Peyer's patch (tissue), 4 donors: ENCODE results near the gene RAB8B. TPM values are rescaled to one million over a fixed set of nuclear protein-coding genes. Genes with fewer than 3 reads are reported as not detected.

Source experiments
- DNase-seq, 3 donors: peaks; one replicate each; pipeline ENCODE4 v3.0.0-alpha.2; 2017 to 2019
- H3K27ac ChIP-seq, 4 donors: fragments of 200-600 bp; sonication (generic); one replicate each; pipeline ENCODE4 v1.5.1; 2016 to 2019
- H3K27me3 ChIP-seq, 2 donors: fragments of 200-600 bp; sonication (generic); one replicate each; pipeline ENCODE4 v1.5.1; 2019
- H3K36me3 ChIP-seq, 3 donors: fragments of 200-600 bp; sonication (generic); one replicate each; pipeline ENCODE4 v1.5.1; 2016 to 2019
- H3K4me1 ChIP-seq, 4 donors: fragments of 200-600 bp; sonication (generic); one replicate each; pipeline ENCODE4 v1.5.1; 2016 to 2019
- H3K4me3 ChIP-seq, 4 donors: fragments of 200-600 bp; sonication (generic); 1 replicate in 3 of 4; 2 replicates in 1 of 4; pipeline ENCODE4 v1.5.1; 2016 to 2019; ENCODE audit warnings: mild to moderate bottlenecking in 1 of 4
- H3K9me3 ChIP-seq, 4 donors: fragments of 200-600 bp; sonication (generic); one replicate each; pipeline ENCODE4 v1.5.1; 2016 to 2019; ENCODE audit warnings: mild to moderate bottlenecking in 1 of 4
- POLR2A ChIP-seq, 2 donors: fragments of 450-650 bp; IDR thresholded peaks; one replicate each; pipeline ENCODE4 v1.5.1; 2017; ENCODE audit warnings: antibody characterized with exemption in 2 of 2, mild to moderate bottlenecking in 2 of 2, moderate library complexity in 2 of 2
- total RNA-seq, 4 donors: library from RNA; depleted of rRNA; stranded (reverse); fragments of >200 nt; gene quantifications; one replicate each; pipeline ENCODE4 v1.1.0, GENCODE V29; 2016
- TF ChIP-seq, protein P1 (sequence below), 6 experiments: fragments of 450-650 bp in 4 of 6; fragments of 200-600 bp in 2 of 6; sonication (generic) in 1 of 6; IDR thresholded peaks; one replicate each; pipeline ENCODE4 v1.5.1; 2017 to 2019; ENCODE audit warnings: antibody characterized with exemption in 6 of 6, mild to moderate bottlenecking in 3 of 6, moderate library complexity in 1 of 6

Gene RAB8B
- total RNA-seq, 4 donors from 2014 or later, result 11.7 to 35.5 (median 25.3) TPM

DNA sequence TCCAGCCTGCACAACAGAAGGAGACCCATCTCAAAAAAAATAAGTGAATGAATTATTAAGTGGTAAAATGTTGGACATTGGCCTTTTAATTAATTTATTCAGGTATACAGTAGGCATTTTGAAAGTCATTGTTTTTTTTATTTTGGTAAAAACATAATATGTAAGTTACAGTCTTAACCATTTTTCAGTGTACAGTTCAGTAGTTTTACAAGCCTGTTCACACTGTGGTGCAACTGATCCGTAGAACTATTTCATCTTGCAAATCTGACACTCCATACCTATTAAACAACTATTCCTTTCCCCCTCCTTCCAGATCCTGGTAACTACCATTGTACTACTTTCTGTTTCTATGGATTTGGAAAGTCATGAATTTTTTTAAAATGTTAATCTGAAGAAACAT lies 51.9 kb downstream of the RAB8B start:
- DNase-seq, result no peak
- no peak for TF ChIP-seq POLR2A (IDR thresholded peaks at IDR 0.05)
- TF ChIP-seq, protein P1, sequence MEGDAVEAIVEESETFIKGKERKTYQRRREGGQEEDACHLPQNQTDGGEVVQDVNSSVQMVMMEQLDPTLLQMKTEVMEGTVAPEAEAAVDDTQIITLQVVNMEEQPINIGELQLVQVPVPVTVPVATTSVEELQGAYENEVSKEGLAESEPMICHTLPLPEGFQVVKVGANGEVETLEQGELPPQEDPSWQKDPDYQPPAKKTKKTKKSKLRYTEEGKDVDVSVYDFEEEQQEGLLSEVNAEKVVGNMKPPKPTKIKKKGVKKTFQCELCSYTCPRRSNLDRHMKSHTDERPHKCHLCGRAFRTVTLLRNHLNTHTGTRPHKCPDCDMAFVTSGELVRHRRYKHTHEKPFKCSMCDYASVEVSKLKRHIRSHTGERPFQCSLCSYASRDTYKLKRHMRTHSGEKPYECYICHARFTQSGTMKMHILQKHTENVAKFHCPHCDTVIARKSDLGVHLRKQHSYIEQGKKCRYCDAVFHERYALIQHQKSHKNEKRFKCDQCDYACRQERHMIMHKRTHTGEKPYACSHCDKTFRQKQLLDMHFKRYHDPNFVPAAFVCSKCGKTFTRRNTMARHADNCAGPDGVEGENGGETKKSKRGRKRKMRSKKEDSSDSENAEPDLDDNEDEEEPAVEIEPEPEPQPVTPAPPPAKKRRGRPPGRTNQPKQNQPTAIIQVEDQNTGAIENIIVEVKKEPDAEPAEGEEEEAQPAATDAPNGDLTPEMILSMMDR (IDR thresholded peaks at IDR 0.05), result no peak
- Histone ChIP-seq H3K27ac (no peak overlapping the region), H3K27me3 (no peaks in the 10 kb centered on the region), H3K9me3 (no peaks in the 10 kb centered on the region), H3K4me3 (no peak overlapping the region), H3K4me1 (peaks cover 0 to 18% (median 0%) of the 10 kb centered on the region in 4 donors), H3K36me3 (peaks cover 0 to 3% (median 2%) of the 10 kb centered on the region in 3 donors)

DNA sequence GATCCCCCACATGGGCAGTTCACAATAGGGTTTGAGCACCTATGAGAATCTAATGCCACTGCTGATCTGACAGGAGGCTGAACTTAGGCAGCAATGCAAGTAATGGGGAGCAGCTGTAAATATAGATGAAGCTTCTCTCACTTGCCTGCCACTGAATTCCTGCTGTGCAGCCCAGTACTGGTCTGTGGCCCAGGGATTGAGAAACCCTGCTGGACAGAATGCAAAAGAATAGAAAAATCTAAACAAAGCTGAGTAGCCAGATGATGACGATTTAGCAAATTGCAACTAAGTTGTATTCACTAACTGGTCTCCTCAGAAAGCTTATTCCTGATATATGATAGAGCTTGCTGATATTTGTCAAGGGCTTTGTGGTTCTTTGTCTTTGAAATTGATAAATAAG lies 53.7 kb downstream of the RAB8B start:
- Histone ChIP-seq H3K27me3 (no peaks in the 10 kb centered on the region), H3K27ac (peak overlapping the region; percentile 19 to 65 (median 46)), H3K36me3 (peaks cover 0 to 3% (median 2%) of the 10 kb centered on the region in 3 donors), H3K4me3 (no peak overlapping the region), H3K4me1 (peaks cover 0 to 18% (median 0%) of the 10 kb centered on the region in 4 donors), H3K9me3 (no peaks in the 10 kb centered on the region)
- TF ChIP-seq POLR2A (IDR thresholded peaks at IDR 0.05), result no peak
- TF ChIP-seq, protein P1 (IDR thresholded peaks at IDR 0.05), result peak in 1 of 6 experiments; percentile 14
- no peak for DNase-seq

DNA sequence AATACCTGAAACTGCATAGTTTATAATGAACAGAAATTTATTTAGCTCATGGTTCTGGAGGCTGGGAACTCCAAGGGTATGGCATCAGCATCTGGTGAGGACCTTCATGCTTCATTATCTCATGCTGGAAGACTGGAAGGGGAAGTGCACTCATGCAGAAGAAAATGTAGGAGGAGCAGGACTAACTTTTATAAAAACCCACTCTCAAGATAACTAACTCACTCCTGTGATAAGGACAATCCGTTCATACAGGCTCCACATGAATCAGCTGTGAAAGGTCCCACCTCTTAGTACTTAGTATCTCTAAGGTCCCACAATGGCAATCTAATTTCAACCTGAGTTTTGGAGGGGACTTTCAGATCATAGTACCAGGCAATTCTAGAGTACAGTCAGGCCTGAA lies 54.4 kb downstream of the RAB8B start:
- H3K4me1 ChIP-seq, result peaks cover 0 to 17% (median 0%) of the 10 kb centered on the region in 4 donors
- TF ChIP-seq POLR2A (IDR thresholded peaks at IDR 0.05), result no peak
- TF ChIP-seq, protein P1 (IDR thresholded peaks at IDR 0.05), result no peak
- no peak for DNase-seq
- no peaks in the 10 kb centered on the region for H3K9me3 ChIP-seq
- peaks cover 0 to 3% (median 2%) of the 10 kb centered on the region in 3 donors for H3K36me3 ChIP-seq
- H3K4me3 ChIP-seq, result no peak overlapping the region
- H3K27ac ChIP-seq, result peak overlapping the region; percentile 19 to 65 (median 46)
- no peaks in the 10 kb centered on the region for H3K27me3 ChIP-seq

DNA sequence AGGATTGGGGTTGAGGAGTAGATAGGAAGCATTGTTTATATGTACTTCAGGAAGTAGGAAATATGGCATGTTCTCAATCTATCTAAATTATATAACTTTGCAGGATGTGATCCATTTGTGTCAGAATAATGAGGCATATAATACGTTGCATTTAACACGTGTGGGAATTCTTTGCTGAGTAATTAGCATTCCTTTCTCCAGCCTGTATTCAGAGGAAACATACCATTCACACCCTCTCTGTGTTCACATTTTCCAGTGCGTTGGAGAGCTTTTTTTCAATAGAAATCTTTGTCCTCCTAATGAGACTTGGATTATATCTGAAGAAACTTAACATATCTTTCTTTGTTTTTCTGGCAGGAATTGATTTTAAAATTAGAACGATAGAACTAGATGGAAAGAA lies 55.0 kb downstream of the RAB8B start:
- no peak overlapping the region for H3K4me3 ChIP-seq
- peaks cover 0 to 5% (median 2%) of the 10 kb centered on the region in 3 donors for H3K36me3 ChIP-seq
- no peaks in the 10 kb centered on the region for H3K27me3 ChIP-seq
- TF ChIP-seq POLR2A (IDR thresholded peaks at IDR 0.05), result no peak
- TF ChIP-seq, protein P1 (IDR thresholded peaks at IDR 0.05), result no peak
- peaks cover 0 to 13% (median 0%) of the 10 kb centered on the region in 4 donors for H3K4me1 ChIP-seq
- H3K27ac ChIP-seq, result peak overlapping the region in 3 of 4 donors; percentile 19 to 65 (median 54)
- DNase-seq, result no peak
- no peaks in the 10 kb centered on the region for H3K9me3 ChIP-seq

DNA sequence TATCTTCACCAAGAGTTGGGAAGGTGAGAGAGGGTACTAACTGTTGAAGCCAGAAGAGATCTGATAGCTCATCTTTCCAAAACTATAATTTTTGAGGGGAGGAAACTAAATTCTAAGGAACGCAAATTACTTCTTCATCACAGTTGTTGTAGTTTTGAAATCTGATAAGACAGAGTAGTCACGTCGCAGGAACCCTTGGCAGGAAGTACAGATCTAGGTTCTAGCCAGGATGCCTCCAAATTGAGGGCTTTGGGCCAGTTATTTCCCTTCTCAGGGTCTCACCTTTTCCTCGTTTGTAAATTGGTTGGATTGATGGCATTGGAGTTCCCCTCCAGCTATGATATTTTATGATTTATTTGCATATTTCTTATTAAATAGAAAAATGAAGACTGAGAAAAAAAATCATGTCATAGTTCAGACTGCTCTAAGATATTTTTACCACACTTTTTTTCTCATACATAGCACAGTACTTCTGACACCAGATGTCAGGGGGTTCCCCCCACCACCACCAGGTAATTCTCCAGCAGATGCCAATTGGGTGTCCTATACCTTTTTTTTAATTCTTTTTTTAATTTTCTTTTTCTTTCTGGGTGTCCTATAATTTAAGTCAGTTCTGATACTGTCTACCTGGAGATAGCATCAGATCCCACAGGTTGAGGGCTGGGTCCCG lies 55.7 kb downstream of the RAB8B start:
- Histone ChIP-seq H3K27ac (peak overlapping the region in 2 of 4 donors; percentile 54 to 65), H3K4me3 (no peak overlapping the region), H3K36me3 (peaks cover 0 to 7% (median 2%) of the 10 kb centered on the region in 3 donors), H3K4me1 (peaks cover 0 to 7% (median 0%) of the 10 kb centered on the region in 4 donors), H3K27me3 (no peaks in the 10 kb centered on the region), H3K9me3 (no peaks in the 10 kb centered on the region)
- DNase-seq, result no peak
- TF ChIP-seq, protein P1 (IDR thresholded peaks at IDR 0.05), result no peak
- no peak for TF ChIP-seq POLR2A (IDR thresholded peaks at IDR 0.05)
